NCI-H1930 (cell line): ENCODE data around the gene PCBP2.
A peak's percentile ranks its signal among the peaks of the same experiment; 100 is the strongest.
"Not testable (repeated sequence)": the region's sequence is repeated elsewhere in the genome, so short reads cannot be mapped to it uniquely, and the experiment has no call there.

Source experiments
- DNase-seq, 2 experiments: peaks; one replicate each; lab custom pipeline; 2025; lab: John Stamatoyannopoulos, UW

PCBP2 gene

DNA sequence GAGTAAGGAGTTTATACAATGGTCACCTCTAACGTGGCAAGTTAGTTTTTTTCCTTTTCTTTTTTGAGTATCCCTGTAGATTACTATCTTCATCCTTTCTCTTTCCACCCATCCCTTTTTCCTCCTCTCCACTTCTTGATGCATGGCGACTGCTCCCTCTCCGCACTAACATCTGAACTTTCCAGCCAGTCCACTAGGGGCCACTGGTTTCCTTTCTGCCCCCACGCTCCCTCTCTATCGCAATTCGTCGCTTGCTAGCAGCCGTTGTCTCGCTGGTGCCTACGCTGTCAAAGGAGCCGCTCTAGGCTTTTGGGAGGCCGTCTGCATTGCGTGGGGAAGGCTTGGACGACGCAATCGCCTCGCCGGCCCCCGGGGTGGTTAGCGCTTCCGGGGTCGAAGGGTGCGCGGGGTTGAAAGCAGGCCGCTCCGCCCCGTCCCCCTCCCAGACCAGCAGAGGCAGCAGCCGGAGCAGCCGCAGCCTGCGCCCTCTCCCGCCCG is at the start of gene PCBP2:
TSS of gene PCBP2 (plus strand) at position 442 of the 498 bp plus-strand sequence. CDS start 2,699 bp downstream, outside the sequence.
- peak; percentile 97 to 99 for DNase-seq

DNA sequence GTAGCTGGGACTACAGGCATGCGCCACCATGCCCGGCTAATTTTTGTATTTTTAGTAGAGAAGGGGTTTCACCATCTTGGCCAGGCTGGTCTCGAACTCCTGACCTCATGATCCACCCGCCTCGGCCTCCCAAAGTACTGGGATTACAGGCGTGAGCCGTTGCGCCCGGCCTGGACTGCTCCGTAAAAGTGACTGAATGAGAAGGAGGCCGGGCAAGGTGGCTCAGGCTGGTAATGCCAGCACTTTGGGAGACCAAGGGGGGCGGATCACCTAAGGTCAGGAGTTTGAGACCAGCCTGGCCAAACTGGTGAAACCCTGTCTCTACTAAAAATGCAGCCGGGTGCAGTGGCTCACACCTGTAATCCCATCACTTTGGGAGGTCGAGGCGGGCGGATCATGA is 49.6 kb upstream of the PCBP2 start:
- DNase-seq: not testable (repeated sequence)

DNA sequence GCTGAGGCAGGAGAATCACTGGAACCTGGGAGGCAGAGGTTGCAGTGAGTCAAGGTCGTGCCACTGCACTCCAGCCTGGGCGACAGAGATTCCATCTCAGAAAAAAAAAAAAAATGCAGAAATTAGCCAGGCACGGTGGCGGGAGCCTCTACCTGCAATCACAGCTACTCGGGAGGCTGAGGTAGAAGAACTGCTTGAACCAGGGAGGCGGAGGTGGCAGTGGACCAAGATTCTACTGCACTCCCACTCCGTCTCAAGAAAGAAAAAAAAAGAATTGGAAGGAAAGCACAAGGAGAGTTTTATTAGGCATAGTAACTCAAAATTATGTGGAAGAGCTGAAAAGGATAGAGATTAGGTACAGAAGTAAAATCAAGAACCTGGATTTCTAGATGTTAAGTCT is 49.0 kb upstream of the PCBP2 start:
- no peak for DNase-seq

DNA sequence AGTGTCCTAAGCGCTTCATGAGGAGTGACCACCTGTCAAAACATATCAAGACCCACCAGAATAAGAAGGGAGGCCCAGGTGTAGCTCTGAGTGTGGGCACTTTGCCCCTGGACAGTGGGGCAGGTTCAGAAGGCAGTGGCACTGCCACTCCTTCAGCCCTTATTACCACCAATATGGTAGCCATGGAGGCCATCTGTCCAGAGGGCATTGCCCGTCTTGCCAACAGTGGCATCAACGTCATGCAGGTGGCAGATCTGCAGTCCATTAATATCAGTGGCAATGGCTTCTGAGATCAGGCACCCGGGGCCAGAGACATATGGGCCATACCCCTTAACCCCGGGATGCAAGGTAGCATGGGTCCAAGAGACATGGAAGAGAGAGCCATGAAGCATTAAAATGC is 41.0 kb upstream of the PCBP2 start:
- no peak for DNase-seq

DNA sequence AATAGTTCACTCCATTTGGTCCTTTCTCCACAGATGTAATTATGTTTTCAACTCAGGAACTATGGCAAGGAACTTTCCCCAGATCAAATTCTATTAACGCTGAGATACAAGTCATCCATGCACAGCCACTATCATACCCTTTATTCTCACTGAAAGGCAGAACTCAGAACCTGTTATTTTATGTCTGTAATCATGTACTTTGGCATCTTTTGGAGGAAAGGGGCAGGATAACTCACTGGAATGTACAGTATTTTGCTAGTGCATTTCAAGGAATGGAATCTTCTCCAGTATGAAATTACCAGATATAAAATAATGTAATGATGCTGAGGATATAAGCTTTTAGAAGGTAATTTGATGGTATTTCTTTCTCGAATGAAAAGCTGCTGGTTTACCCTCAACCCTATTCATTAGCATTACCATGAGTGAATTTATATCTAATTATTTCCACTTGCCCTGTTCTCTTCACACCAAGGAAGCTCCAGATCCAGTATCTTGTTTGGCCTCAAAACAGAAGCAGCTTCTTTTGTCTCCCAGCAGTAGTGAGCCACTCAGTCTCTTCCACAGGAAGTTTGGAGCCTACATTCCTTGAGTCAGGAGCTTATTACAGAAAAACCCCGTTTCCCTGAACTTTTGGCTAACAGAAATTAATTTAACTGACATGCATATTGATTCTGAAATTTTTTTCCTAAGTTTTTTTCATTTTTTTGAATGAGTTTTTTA is 38.3 kb upstream of the PCBP2 start:
- DNase-seq: no peak

DNA sequence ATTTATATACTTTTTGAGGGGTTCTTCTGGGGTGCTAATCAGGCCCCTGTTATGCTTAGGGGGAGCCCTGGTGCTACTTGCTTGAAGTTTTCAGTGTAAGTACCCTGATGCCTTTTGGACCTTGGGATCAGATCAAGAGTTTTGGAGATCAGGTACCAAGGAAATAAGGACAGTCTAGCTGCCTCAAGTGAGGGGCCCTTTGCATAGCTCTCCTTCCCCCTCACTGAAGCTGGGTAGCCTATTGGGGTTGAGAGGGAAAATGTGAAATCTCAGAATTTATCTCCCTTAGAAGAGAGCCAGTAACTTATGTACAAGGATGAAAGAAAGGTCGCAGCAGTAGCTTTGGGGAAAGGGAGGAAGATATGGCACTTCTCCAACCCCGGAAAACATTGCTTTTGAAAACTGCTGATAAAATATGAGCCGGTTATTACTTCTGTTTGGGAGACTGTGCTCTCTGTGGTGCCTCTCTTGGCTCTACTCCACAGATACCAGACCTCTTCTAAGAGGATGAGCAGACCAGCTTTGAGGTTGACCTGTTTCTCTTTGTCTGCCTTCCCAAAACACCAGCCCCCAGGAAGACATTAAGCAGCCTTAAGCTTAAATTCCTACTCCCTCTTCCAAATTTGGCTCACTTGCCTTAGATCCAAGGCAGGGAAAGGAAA is 37.0 kb upstream of the PCBP2 start:
- no peak for DNase-seq

DNA sequence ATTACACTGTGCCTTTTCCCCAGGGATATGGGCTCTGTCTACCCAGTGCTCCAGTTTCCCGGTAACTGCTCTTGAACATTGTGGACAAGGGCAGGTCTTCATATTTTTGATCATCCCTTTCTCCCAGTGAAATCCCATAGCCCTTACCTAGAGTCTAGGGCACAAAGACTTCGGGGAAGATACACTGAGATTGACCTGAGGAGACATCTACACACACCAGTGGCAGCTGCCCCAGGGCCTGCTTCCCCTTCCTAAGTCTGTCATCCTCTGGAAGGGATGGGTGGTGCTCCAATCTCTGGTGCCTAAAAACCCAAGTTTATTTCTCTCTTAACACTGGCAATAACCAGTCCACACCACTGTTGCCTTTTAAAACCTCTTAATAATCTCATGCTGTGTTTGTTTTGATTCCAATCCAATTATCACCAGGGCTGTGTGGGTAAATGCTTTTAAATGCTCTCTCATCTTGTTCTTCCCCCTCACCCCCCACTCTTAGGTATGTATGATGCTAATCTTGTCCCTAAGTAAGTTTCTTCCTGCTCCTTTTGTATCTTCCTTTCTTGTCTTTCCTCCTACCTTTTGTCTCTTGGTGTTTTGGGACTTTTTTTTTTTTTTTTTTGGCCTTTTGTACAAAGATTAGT is 36.0 kb upstream of the PCBP2 start:
- not testable (repeated sequence) for DNase-seq

DNA sequence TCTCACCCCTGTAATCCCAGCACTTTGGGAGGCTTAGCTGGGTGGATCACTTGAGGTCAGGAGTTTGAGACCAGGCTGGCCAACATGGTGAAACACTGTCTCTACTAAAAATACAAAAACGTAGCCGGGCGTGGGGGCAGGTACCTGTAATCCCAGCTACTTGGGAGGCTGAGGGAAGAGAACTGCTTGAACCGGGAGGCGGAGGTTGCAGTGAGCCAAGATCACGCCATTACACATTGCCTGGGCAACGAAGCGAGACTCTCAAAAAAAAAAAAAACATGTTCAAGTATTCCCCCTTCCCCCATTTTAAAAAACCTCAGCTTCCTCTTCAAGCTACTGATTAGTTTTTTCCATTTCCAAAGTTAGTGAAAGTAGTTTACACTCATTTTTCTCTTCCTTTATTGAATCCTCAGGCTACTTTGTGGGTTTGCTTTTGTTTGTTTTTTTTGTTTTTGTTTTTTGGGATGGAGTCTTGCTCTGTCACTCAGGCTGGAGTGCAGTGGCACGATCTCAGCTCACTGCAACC is 34.5 kb upstream of the PCBP2 start:
- DNase-seq: not testable (repeated sequence)

DNA sequence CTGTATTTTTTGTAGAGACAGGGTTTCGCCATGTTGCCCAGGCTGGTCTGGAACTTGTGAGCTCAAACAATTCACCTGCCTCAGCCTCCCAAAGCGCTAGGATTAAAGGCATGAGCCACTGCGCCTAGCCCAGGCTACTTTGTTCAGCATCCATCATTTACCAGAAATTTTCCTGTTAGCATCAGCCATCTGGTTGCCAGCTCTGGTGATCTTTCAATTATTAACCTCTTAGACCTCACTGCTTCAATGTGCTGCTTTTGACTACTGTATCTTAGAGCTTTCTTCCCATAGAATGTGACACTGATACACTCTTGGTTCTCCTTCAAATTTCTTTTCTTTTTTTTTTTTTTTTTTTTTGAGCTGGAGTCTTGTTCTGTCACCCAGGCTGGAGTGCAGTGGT is 33.7 kb upstream of the PCBP2 start:
- DNase-seq: no peak

DNA sequence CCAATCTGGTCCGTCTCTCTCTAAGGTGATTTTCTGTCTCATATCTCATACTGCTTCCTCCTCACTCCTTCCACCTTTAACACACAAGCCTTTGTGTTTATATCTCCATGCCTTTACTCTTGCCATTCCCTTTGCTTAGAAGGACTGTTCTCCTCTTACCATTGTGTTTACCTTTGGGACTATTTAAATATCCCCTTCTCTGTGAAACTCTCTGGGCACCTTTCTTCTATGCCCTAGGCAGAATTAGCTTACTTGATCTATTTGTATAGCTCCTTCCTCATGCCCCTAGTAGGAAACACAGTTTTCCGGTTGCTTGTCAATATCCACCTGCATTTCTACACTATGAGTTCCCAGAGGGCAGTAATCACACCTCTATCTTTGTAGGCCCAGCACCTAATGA is 32.1 kb upstream of the PCBP2 start:
- no peak for DNase-seq

DNA sequence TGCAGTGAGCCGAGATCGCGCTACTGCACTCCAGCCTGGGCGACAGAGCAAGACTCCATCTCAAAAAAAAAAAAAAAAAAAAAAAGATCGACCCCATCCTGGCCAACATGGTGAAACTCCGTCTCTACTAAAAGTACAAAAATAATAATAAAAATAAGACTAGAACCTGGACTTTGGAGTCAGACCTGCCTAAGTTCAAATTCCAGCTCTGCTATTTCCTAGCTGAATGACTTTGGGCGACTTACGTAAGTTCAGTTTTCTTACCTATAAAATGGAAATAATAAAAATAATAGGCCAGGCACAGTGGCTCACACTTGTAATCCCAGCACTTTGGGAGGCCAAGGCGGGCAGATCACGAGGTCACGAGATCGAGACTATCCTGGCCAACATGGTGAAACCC is 29.7 kb upstream of the PCBP2 start:
- not testable (repeated sequence) for DNase-seq

DNA sequence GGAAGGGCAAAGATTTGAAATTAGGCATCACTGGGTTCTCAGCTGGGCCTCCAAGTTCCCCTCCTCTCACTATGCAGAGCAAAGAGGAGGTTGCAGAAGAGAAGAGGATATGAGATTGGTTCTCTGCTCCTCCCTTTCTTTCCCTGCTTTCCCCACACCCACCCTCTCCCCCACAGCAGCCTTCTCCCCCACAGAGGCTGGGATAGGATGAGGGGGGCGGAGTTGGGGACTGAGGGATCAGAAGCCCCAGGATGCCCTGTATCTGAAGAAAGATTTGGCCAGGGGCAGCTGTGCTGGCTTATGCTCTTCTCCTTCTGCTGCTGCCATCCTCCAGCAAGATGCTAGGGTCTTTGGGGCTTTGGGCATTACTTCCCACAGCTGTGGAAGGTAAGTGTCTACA is 28.3 kb upstream of the PCBP2 start, which contains the start of gene AMHR2:
TSS of gene AMHR2 (plus strand) at position 259 of the 400 bp plus-strand sequence. CDS start at position 339, 80 bp downstream.
- DNase-seq: no peak

DNA sequence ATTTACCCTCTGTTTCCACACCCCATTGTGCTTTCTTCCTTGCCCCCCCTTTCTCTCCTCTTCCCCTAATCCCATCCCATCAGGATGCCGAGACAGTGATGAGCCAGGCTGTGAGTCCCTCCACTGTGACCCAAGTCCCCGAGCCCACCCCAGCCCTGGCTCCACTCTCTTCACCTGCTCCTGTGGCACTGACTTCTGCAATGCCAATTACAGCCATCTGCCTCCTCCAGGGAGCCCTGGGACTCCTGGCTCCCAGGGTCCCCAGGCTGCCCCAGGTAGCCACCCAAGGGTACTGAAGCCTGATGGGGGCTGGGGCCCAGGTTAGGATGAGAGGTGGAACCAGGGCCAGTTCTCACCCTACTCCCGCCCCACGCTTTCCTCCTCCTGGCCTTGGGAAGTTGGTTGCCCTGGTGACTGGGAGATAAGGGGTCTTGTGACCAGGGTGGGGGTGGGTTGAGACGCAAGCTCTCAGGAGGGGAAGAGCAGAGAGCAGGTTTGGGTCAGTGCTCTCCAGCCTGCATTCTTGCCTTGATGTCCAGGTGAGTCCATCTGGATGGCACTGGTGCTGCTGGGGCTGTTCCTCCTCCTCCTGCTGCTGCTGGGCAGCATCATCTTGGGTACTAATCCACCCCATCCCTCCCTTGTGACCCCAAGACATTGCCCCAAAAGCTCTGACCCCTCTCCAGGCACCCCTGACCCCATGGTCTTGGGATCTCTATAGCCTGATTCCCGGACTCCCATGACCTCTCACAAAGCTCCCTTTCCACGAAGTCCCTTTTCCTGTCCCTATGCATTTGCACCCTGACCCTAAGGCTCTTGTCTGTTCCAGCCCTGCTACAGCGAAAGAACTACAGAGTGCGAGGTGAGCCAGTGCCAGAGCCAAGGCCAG is 27.0 kb upstream of the PCBP2 start:
- DNase-seq: no peak

DNA sequence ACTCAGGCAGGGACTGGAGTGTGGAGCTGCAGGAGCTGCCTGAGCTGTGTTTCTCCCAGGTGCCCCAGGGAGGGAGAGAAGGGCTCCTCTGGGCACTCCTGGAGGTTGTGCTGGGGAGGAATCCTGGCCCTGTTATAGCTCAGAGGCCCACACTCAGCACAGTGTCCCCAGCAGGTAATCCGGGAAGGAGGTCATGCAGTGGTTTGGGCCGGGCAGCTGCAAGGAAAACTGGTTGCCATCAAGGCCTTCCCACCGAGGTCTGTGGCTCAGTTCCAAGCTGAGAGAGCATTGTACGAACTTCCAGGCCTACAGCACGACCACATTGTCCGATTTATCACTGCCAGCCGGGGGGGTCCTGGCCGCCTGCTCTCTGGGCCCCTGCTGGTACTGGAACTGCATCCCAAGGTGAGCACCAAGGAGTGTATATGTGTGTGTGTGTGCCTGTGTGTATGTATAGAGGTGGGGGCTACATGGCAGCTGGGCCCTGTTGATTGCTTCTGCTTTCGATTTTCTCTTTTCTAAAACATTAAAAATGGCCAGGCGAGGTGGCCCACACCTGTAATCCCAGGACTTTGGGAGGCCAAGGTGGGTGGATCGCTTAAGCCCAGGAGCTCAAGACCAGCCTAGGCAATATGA is 26.3 kb upstream of the PCBP2 start:
- no peak for DNase-seq

DNA sequence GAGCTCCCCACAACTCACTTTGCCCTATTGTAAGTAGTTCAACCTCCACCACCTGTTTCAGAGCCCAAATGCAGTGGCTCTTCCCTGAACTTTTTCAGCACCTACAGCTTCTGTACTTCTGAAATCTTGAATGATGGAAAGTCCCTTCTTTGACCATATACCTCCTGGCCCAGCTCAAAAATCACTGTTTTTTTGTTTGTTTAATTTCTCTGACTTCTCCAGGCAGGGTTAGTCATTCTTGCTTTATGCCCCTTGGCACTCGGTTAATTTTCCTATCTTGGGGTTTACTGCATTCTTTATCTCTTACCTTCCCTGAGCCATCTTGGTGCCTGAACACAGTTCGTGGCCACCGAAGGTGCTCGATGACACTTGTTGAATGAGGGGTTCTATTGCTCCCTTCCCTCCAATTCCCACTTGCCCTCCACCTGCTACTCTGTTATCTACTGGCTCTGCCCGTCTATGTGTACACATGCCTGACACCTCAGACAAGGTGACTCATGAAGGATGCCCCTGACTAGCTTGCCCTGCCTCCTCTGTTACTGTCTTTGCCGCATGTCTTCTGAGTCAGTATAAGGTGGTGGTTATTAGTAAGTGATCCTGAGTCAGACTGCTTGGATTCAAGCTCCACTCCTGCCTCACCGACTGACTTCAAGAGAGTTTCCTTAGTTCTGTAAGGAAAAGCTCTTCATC is 23.9 kb upstream of the PCBP2 start:
- no peak for DNase-seq

DNA sequence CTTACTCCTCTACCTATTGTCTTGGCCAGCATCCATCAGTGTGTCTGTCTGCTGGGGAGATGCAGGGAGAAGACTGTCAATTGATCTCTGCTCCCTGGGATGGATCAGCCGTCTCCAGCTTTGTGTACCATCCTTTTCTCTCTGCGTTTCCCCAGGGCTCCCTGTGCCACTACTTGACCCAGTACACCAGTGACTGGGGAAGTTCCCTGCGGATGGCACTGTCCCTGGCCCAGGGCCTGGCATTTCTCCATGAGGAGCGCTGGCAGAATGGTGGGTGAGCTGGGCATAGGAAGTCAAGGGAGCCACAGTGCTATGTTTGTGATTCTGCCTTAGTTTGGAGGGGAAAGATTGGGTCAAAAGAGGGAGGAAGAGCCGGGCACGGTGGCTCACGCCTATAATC is 23.2 kb upstream of the PCBP2 start:
- DNase-seq: no peak

DNA sequence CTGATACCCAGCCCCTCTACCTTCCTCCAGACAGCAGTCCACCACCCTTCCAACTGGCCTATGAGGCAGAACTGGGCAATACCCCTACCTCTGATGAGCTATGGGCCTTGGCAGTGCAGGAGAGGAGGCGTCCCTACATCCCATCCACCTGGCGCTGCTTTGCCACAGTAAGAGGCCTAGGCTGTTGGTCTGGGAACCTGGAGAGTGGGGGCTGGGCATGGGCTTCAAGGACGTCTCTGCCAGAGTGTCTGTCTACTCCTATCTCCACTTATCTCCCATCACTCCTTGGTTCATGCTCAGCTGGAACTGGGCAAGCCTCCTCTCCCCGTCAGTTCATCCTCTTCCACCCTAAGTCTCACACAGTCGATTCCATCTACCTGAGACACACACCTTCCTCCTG is 21.8 kb upstream of the PCBP2 start:
- no peak for DNase-seq

DNA sequence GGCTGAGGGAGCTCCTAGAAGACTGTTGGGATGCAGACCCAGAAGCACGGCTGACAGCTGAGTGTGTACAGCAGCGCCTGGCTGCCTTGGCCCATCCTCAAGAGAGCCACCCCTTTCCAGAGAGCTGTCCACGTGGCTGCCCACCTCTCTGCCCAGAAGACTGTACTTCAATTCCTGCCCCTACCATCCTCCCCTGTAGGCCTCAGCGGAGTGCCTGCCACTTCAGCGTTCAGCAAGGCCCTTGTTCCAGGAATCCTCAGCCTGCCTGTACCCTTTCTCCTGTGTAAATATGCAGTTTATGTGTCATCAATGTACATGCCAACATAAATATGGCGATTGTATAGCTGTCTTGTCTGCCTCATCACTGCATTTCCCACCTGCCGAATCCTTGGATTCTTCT is 20.7 kb upstream of the PCBP2 start:
- no peak for DNase-seq

DNA sequence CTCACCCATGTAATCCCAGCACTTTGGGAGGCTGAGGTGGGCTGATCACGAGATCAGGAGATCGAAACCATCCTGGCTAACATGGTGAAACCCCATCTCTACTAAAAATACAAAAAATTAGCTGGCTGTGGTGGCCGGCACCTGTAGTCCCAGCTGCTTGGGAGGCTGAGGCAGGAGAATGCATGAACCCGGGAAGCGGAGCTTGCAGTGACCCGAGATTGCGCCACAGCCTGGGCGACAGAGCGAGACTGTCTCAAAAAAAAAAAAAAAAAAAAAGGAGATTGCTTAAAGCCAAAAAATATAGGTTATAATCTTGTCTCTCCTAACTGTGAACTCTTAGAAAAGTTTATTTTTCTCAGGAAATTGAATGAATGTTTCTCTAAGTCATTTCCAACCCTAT is 16.6 kb upstream of the PCBP2 start:
- DNase-seq: not testable (repeated sequence)

DNA sequence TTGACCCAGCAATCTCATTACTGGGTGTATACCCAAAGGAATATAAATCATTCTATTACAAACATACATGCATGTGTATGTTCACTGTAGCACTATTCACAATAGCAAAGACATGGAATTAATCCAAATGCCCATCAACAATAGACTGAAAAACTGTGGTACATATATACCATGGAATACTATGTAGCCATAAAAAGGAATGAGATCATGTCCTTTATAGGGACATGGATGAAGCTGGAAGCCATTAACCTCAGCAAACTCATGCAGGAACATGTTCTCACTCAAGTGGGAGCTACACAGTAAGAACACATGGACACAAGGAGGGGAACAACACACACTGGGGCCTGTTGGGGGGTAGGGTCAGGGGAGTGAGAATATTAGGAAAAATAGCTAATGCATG is 12.3 kb upstream of the PCBP2 start:
- DNase-seq: not testable (repeated sequence)
